Hepatocyte (in vitro differentiated cells): Measurements from ENCODE around the gene ZNF385D. TPM values are rescaled to one million over a fixed set of nuclear protein-coding genes. Genes with fewer than 3 reads are reported as not detected.

ENCODE experiments used
- DNase-seq: peaks from one replicate; pipeline ENCODE4 v3.0.0-alpha.2; 2016; ENCODE audit warnings: low spot score
- H2AFZ ChIP-seq: fragments of 200-600 bp; sonication (generic); 2 replicates; pipeline ENCODE4 v1.6.0; 2016; ENCODE audit warnings: antibody characterized with exemption, mild to moderate bottlenecking
- H3K27ac ChIP-seq: fragments of 200-600 bp; sonication (generic); 2 replicates; pipeline ENCODE4 v1.5.1; 2016; ENCODE audit warnings: mild to moderate bottlenecking
- H3K27me3 ChIP-seq: fragments of 200-600 bp; sonication (generic); 2 replicates; pipeline ENCODE4 v1.6.1; 2016
- H3K36me3 ChIP-seq: fragments of 200-600 bp; sonication (generic); replicated peaks from 2 replicates; pipeline ENCODE4 v1.5.1; 2016; ENCODE audit warnings: low read depth; ENCODE audit not compliant: insufficient read depth
- H3K4me1 ChIP-seq: fragments of 200-600 bp; sonication (generic); 2 replicates; pipeline ENCODE4 v1.5.1; 2016; ENCODE audit warnings: mild to moderate bottlenecking, moderate library complexity; ENCODE audit not compliant: insufficient read depth
- H3K4me2 ChIP-seq: fragments of 200-600 bp; sonication (generic); 2 replicates; pipeline ENCODE4 v1.6.0; 2016
- H3K4me3 ChIP-seq: fragments of 200-600 bp; sonication (generic); 2 replicates; pipeline ENCODE4 v1.5.1; 2016; ENCODE audit warnings: mild to moderate bottlenecking
- H3K79me2 ChIP-seq: fragments of 200-600 bp; sonication (generic); 2 replicates; pipeline ENCODE4 v1.6.0; 2017; ENCODE audit warnings: mild to moderate bottlenecking
- H3K9me2 ChIP-seq: fragments of 200-600 bp; sonication (generic); replicated peaks from 2 replicates; pipeline ENCODE4 v1.6.0; 2017; ENCODE audit warnings: mild to moderate bottlenecking; ENCODE audit not compliant: insufficient read depth
- H3K9me3 ChIP-seq: fragments of 200-600 bp; sonication (generic); 2 replicates; pipeline ENCODE4 v1.5.1; 2016; ENCODE audit warnings: low read depth, mild to moderate bottlenecking
- H4K20me1 ChIP-seq: fragments of 200-600 bp; sonication (generic); 2 replicates; pipeline ENCODE4 v1.6.0; 2016; ENCODE audit warnings: mild to moderate bottlenecking; ENCODE audit not compliant: insufficient read depth, poor library complexity, severe bottlenecking
- EZH2 ChIP-seq: fragments of 200-600 bp; sonication (generic); IDR thresholded peaks from 2 replicates; pipeline ENCODE4 v1.6.1; 2016; ENCODE audit warnings: antibody characterized with exemption, mild to moderate bottlenecking, borderline replicate concordance
- EZH2phosphoT487 ChIP-seq: fragments of 200-600 bp; sonication (generic); IDR thresholded peaks from one replicate; pipeline ENCODE4 v1.6.1; 2018; ENCODE audit warnings: antibody characterized with exemption, mild to moderate bottlenecking, low read depth, moderate library complexity; ENCODE audit not compliant: unreplicated experiment, severe bottlenecking
- WGBS: methylation state at CpG from one replicate; pipeline ENCODE4 v1.1.6; 2016; ENCODE audit warnings: low lambda C conversion rate; ENCODE audit errors: missing lambda C conversion rate; 5-methylcytosine and 5-hydroxymethylcytosine counted together
- polyA plus RNA-seq: library from polyadenylated mRNA; unstranded; fragments of >200 nt; fragmentation: Nextera tagmentation; extraction: Ambion mirVana; gene quantifications from 2 replicates; pipeline ENCODE4 v1.2.1, GENCODE V29; 2016
- total RNA-seq: library from RNA; depleted of rRNA; stranded (reverse); fragments of >200 nt; gene quantifications from 2 replicates; pipeline ENCODE4 v1.2.3, GENCODE V29; 2014
- TF ChIP-seq, protein P1 (sequence below): fragments of 200-600 bp; sonication (generic); IDR thresholded peaks from 2 replicates; pipeline ENCODE4 v1.5.1; 2016; ENCODE audit warnings: antibody characterized with exemption, mild to moderate bottlenecking; ENCODE audit not compliant: poor library complexity

Gene ZNF385D
- total and polyA plus RNA-seq, 2 experiments from 2014 or later: 4.9 to 7.4 TPM

DNA sequence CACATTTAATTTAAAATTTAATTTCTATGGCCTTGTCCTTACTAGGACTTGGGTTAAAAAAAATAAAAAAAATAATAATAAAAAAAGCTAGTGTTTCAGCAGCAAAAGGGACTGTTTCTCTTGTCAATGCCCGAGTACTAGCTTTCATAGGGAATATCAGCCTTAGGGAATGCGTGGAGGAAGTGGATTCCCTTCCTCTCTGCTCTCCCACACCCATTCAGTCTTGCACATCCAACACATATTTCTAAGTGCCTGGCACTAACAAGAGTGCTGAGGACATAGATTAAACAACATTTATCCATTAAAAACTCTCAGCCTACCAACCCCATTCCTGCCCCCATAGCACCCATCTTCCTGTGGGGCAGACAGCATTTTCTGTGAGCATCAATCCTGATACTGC is 6.2 kb downstream of the ZNF385D start:
- TF ChIP-seq EZH2phosphoT487: no peak
- WGBS: 74% methylated on average over 2 of the region's 2 CpGs
- H3K9me2 ChIP-seq: no peaks in the 10 kb centered on the region

DNA sequence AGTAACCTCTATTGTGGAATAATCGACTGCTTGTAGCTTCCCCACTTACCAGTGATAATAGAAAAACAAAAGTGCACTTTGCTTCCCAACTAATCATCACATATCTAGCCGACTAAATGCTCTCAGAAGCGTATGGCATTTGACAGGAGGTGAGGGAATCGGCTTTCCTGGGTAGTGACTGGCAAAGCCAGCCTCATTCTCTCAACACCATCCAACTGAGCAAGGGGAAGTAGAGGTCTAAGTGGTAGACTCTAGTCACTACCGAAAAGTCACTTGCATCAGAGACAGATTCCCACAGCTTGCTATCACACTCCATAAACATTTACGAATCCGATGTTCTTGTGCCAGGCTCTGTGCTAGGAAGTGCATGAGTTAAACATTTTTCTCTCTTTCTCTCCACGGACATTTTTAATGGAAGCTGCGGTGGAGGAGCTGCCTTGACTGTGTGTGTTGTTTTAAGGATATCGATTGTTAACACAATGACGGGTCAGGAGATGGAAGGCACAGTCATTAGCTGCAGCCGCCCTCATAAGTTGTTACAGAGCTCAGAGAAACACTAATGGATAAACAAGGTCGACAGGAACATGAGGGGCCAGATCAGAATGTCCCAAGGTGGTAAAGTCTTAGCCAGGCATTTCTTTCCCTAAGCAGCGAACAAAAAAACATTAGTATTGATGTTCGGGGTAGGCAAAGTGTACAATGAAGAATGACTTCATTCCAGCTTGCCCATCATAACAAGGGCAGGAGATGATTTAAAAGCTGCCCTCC is 11.9 kb downstream of the ZNF385D start:
- no peak overlapping the region for H3K4me2 ChIP-seq
- no peak overlapping the region for H3K27ac ChIP-seq
- no peaks in the 10 kb centered on the region for H3K27me3 ChIP-seq
- 79% methylated on average over 15 of the region's 15 CpGs for WGBS
- no peaks in the 10 kb centered on the region for H3K9me2 ChIP-seq
- H3K36me3 ChIP-seq: no peaks in the 10 kb centered on the region
- DNase-seq: no peak
- no peak overlapping the region for H2AFZ ChIP-seq
- H3K4me3 ChIP-seq: no peak overlapping the region
- TF ChIP-seq EZH2phosphoT487: no peak
- TF ChIP-seq EZH2: no peak
- TF ChIP-seq, protein P1, sequence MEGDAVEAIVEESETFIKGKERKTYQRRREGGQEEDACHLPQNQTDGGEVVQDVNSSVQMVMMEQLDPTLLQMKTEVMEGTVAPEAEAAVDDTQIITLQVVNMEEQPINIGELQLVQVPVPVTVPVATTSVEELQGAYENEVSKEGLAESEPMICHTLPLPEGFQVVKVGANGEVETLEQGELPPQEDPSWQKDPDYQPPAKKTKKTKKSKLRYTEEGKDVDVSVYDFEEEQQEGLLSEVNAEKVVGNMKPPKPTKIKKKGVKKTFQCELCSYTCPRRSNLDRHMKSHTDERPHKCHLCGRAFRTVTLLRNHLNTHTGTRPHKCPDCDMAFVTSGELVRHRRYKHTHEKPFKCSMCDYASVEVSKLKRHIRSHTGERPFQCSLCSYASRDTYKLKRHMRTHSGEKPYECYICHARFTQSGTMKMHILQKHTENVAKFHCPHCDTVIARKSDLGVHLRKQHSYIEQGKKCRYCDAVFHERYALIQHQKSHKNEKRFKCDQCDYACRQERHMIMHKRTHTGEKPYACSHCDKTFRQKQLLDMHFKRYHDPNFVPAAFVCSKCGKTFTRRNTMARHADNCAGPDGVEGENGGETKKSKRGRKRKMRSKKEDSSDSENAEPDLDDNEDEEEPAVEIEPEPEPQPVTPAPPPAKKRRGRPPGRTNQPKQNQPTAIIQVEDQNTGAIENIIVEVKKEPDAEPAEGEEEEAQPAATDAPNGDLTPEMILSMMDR: no peak
- H3K9me3 ChIP-seq: no peaks in the 10 kb centered on the region
- H4K20me1 ChIP-seq: no peaks in the 10 kb centered on the region
- H3K4me1 ChIP-seq: no peaks in the 10 kb centered on the region
- H3K79me2 ChIP-seq: peaks cover under 1% of the 10 kb centered on the region

More for the DNA sequence above, 6.2 kb downstream of the ZNF385D start:
- Histone ChIP-seq H3K9me3 (no peaks in the 10 kb centered on the region), H3K79me2 (peaks cover 22% of the 10 kb centered on the region), H3K4me2 (no peak overlapping the region), H4K20me1 (peaks cover 5% of the 10 kb centered on the region), H3K4me3 (no peak overlapping the region), H3K27me3 (peaks cover 8% of the 10 kb centered on the region), H3K4me1 (no peaks in the 10 kb centered on the region), H3K27ac (no peak overlapping the region), H2AFZ (no peak overlapping the region), H3K36me3 (no peaks in the 10 kb centered on the region)
- no peak for DNase-seq

DNA sequence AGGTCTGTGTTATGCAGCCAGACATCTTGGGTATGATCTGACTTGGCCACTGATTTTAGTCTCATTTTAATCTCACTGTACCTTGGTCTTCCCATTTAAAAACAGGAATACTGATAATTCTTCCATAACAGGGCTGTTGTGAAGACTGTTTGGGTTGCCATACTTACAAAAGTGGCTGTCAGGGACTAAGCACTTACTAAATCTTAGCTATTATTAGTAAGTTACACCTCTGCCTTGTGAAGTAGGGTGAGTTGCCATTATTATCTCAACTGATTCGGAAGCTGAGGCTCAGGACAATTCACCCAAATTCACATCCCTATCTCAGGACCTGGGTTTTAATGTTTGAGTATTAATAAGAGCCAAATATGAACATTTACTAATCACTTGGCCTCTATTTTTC is 12.7 kb downstream of the ZNF385D start:
- H3K4me2 ChIP-seq: no peak overlapping the region
- H3K4me1 ChIP-seq: no peaks in the 10 kb centered on the region
- no peaks in the 10 kb centered on the region for H3K27me3 ChIP-seq
- H2AFZ ChIP-seq: no peak overlapping the region
- no peak for DNase-seq
- no peaks in the 10 kb centered on the region for H3K36me3 ChIP-seq
- no peak overlapping the region for H3K4me3 ChIP-seq
- 94% methylated on average over 1 of the region's 1 CpG for WGBS
- H3K9me3 ChIP-seq: no peaks in the 10 kb centered on the region
- H4K20me1 ChIP-seq: no peaks in the 10 kb centered on the region
- no peak for TF ChIP-seq EZH2phosphoT487
- TF ChIP-seq, protein P1: no peak
- TF ChIP-seq EZH2: no peak
- no peaks in the 10 kb centered on the region for H3K79me2 ChIP-seq
- H3K27ac ChIP-seq: no peak overlapping the region
- no peaks in the 10 kb centered on the region for H3K9me2 ChIP-seq

DNA sequence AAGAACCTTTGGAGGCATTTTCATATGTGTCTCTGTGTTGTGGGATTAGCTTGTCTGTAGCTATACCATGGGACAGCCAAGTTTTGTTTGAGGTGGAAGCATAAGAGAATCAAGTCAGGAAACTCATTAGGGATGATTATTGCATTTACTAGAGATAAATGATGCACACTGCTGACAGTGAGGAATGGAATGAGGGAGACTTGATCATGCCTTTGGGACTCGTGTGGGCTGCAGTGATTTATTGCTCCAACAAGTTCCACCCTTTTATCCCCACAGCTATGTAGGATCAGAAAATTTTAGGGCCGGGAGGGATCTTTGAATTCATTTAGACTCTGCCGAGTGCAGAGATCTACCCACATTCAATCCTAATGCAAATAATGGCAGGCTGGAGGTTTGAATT is 16.3 kb downstream of the ZNF385D start:
- H3K27me3 ChIP-seq: no peaks in the 10 kb centered on the region
- H3K36me3 ChIP-seq: no peaks in the 10 kb centered on the region
- no peak overlapping the region for H2AFZ ChIP-seq
- no peak overlapping the region for H3K4me2 ChIP-seq
- no peaks in the 10 kb centered on the region for H3K9me2 ChIP-seq
- no peak overlapping the region for H3K4me3 ChIP-seq
- H3K79me2 ChIP-seq: no peaks in the 10 kb centered on the region
- no peaks in the 10 kb centered on the region for H3K9me3 ChIP-seq
- no peak overlapping the region for H3K27ac ChIP-seq
- TF ChIP-seq EZH2 (no peak), EZH2phosphoT487 (no peak)
- TF ChIP-seq, protein P1: no peak
- no peak for DNase-seq
- 65% methylated on average over 3 of the region's 3 CpGs for WGBS
- H4K20me1 ChIP-seq: no peaks in the 10 kb centered on the region
- no peaks in the 10 kb centered on the region for H3K4me1 ChIP-seq
